Fibroblast of mammary gland (primary cell): ENCODE results near the gene APBB2.
"Not testable (repeated sequence)": the region's sequence is repeated elsewhere in the genome, so short reads cannot be mapped to it uniquely, and the experiment has no call there.

Experiments used
- DNase-seq: peaks from one replicate; pipeline ENCODE4 v3.0.0-alpha.2; 2010; ENCODE audit warnings: low read depth
- H3K4me3 ChIP-seq: 2 replicates; pipeline ENCODE4 v1.5.1; 2011; ENCODE audit warnings: low read depth, mild to moderate bottlenecking, low read length, moderate library complexity; ENCODE audit not compliant: control insufficient read depth
- TF ChIP-seq, protein P1 (sequence below): conservative IDR thresholded peaks from 2 replicates; pipeline ENCODE4 v1.5.1; 2011; ENCODE audit warnings: low read depth, low read length, inconsistent platforms; ENCODE audit not compliant: control insufficient read depth, insufficient read depth

The APBB2 gene

DNA sequence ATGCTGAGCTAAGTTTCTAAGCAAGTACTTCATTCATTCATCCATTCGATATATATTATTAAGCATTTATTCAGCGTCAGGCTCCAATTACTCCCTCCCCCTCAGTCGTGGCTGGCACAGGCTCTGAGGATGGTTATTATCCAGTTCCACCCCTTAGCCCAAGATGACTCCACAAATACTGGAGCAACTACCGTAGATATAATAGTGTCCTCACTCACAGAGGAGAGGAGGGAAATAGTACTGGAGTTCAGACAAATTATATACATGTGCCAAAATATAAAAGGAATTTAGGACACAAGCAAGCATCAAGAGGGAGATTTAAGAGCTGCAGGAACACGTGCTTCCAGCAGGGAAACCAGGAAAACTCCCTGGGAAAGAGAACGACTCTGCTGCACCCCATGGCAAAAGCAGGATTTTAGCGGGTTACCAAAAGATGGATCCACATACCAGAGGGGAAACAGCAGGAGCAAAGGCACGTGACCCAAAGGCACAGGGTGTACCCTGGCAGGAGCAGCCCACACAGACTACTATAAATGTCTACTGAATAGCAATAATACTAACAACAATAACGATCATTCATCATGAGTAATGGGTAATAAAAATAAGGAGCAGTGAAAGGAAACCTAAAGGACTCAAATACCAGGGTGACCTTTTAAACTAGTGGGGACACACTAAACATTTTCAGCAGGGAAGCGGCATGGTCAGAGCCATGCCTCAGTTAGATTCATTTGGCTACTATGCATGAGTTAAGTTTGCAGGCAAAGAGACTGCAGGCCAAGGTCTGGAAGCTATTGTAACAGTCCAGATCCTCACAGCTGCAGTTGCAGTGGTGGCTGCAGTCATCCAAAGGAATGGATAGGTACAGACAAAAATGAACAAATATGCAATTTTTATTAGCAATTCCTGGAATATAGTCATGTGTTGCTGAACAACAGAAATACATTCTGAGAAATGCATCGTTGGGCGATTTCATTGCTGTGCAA lies 153.7 kb downstream of the APBB2 start:
- TF ChIP-seq, protein P1, sequence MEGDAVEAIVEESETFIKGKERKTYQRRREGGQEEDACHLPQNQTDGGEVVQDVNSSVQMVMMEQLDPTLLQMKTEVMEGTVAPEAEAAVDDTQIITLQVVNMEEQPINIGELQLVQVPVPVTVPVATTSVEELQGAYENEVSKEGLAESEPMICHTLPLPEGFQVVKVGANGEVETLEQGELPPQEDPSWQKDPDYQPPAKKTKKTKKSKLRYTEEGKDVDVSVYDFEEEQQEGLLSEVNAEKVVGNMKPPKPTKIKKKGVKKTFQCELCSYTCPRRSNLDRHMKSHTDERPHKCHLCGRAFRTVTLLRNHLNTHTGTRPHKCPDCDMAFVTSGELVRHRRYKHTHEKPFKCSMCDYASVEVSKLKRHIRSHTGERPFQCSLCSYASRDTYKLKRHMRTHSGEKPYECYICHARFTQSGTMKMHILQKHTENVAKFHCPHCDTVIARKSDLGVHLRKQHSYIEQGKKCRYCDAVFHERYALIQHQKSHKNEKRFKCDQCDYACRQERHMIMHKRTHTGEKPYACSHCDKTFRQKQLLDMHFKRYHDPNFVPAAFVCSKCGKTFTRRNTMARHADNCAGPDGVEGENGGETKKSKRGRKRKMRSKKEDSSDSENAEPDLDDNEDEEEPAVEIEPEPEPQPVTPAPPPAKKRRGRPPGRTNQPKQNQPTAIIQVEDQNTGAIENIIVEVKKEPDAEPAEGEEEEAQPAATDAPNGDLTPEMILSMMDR: peak; percentile 2
- no peak overlapping the region for H3K4me3 ChIP-seq
- peak; percentile 69 for DNase-seq

DNA sequence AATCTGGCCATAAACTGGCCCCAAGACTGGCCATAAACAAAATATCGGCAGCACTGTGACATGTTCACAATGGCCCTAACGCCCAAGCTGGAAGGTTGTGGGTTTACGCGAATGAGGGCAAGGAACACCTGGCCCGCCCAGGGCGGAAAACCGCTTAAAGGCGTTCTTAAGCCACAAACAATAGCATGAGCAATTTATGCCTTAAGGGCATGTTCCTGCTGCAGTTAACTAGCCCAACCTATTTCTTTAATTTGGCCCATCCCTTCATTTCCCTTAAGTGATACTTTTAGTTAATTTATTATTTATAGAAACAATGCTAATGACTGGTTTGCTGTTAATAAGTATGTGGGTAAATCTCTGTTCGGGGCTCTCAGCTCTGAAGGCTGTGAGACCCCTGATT lies 154.9 kb downstream of the APBB2 start:
- H3K4me3 ChIP-seq: not testable (repeated sequence)

DNA sequence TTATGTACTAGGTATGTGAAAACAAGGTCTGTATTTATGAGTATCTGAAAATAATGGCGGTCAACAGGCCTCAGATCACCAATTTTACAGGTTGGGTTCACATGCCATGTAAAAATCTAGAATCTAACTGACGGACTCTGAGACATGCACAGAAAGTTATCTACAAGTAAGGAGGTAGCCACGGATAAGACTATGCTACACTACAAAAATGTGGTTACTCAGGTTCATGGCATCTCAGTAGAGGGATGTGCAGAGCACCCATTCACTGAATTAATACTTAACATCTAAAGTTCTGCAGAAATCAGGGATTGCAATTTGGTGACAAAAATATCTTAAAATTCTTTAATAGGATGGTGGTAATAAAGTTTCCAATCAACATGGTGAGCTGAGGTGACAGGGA lies 155.9 kb downstream of the APBB2 start:
- TF ChIP-seq, protein P1: no peak
- no peak for DNase-seq
- H3K4me3 ChIP-seq: no peak overlapping the region

More for the DNA sequence above, 154.9 kb downstream of the APBB2 start:
- not testable (repeated sequence) for DNase-seq

DNA sequence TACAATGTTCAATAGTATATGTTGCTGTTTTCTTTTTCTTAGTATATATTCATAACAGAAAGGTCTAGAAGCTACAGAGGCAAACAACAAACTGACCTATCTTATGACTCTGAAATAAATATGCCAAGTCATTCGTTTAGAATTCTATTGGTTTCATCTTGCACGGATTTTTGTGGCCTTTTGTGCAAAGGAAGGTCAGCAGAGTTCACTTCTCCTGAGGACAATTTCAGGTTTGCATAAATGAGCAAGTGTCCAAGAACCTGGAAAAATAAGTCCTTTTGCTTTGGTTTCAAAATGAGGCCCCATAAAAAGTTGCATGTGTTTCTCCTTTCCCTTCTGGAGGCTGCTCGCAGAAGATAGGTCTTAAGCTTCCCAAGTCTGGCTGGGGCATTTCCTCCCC lies 156.9 kb downstream of the APBB2 start:
- TF ChIP-seq, protein P1: no peak
- no peak overlapping the region for H3K4me3 ChIP-seq
- DNase-seq: peak; percentile 83

DNA sequence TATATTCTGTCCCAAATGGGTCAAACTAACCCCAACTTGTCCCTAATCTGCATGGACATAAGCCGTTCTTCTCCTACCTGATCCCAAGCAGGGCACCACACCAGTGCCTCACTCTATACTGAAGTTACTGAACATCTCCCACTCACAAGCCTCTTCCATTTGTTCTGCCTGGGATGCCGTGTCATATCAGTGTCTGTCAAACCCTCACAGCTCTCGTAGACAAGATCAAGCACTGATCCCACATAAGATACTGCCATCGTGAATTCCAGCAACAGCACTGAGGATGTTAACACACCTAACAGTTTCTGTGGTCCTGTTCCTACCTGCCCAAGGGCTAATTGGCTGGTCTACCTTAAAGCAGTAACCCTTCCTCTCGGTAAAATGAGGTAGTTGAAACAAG lies 162.1 kb downstream of the APBB2 start:
- TF ChIP-seq, protein P1: no peak
- no peak for DNase-seq
- H3K4me3 ChIP-seq: no peak overlapping the region

DNA sequence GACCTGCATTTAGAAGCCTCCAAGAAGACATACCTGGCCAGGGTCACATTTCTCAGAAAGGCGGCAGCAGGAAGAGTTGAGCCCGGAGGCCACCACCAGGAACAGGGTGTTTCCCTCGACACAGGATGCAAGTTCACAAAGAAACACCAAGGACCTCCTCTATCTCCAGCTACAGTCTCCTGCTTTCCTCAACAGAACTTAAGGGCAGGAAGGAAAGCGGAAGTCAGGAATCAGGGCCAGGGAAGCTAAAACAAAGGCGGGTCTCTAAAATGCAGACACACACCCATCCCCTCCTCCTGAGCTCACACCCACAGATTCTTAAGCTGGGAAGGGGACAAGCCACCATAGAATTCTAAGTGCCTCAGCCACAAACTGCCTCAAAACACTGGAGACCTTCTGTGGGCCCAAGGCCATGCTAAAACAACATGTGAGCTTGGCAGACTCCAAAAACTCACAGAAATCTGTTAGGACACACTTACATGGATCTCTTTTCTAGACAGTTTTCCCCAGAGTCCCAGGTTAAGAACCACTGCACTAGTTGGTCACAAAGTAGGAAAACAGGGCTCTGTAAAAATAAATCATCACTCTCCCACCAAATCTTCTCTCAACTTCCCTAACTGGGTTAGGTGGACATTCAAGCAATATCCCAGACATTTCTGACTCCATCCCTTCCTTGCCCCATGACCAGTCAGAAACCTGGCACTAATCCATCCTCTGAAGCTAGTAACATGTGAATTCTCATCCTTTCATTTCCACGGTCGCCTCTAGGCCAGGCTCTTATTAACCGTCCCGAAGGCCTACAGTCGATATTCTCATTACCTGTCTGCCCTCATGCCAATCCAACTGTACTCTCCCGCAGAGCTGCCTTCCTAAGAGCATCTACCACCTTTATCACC lies 163.2 kb downstream of the APBB2 start:
- TF ChIP-seq, protein P1: no peak
- no peak overlapping the region for H3K4me3 ChIP-seq
- peak; percentile 25 for DNase-seq

DNA sequence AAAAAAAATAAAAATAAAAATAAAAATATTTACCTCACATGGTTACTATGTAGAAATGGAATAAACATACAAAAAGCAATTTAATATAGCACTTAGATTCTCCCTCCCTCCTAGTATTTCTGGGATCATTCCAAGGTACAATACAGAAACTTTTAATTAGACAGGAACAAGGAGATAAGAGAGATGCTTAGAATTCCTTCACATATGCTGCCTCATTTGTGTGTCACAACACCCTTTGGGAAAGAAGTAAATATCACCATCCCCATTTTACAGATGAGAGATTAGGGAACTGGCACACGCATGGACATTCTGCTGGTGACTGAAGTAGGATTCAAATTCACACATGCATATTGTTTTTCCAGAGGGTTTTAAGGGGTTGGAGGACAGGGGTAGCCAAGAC lies 164.2 kb downstream of the APBB2 start:
- no peak for DNase-seq
- H3K4me3 ChIP-seq: no peak overlapping the region
- TF ChIP-seq, protein P1: no peak

DNA sequence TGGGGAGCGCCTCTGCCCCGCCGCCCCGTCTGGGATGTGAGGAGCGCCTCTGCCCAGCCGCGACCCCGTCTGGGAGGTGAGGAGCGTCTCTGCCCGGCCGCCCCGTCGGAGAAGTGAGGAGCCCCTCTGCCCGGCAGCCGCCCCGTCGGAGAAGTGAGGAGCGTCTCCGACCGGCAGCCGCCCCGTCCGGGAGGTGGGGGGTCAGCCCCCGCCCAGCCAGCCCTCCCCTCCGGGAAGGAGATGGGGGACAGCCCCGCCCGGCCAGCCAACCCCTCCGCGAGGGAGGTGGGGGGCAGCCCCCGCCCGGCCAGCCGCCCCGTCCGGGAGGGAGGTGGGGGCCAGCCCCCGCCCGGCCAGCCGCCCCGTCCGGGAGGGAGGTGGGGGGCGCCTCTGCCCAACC lies 165.2 kb downstream of the APBB2 start:
- DNase-seq, H3K4me3 ChIP-seq: not testable (repeated sequence)
